GM21528 (cell line): ENCODE measurements around the gene IGF2BP1.

Experiments
- ATAC-seq: cut with Tn5 transposase; IDR thresholded peaks from one replicate; pipeline ENCODE4 v1.9.1; 2021; ENCODE audit warnings: mild to moderate bottlenecking, moderate library complexity; ENCODE audit not compliant: unreplicated experiment, low FRiP score

The IGF2BP1 gene

GRCh38 chr17:48997103-48997826 lies at the start of gene IGF2BP1:
TSS of gene IGF2BP1 (plus strand) at chr17:48997385. CDS start at chr17:48997746, 361 bp downstream.
- no peak for ATAC-seq

- no peak for ATAC-seq
Measured at GRCh38 chr17:48951572-48951971, 45.6 kb upstream of the IGF2BP1 start.

GRCh38 chr17:48952904-48953303 lies 44.3 kb upstream of the IGF2BP1 start:
- ATAC-seq: no peak

GRCh38 chr17:48954300-48954755 lies 42.9 kb upstream of the IGF2BP1 start:
- ATAC-seq: no peak

- ATAC-seq: no peak
Measured at GRCh38 chr17:48960834-48961515, 36.2 kb upstream of the IGF2BP1 start.

GRCh38 chr17:48961516-48962233 lies 35.5 kb upstream of the IGF2BP1 start:
- no peak for ATAC-seq

GRCh38 chr17:48970224-48970623 lies 27.0 kb upstream of the IGF2BP1 start:
- no peak for ATAC-seq

- no peak for ATAC-seq
Measured at GRCh38 chr17:48970865-48971687, 26.1 kb upstream of the IGF2BP1 start.

GRCh38 chr17:48972749-48973097 lies 24.5 kb upstream of the IGF2BP1 start:
- ATAC-seq: no peak

- ATAC-seq: no peak
Measured at GRCh38 chr17:48973806-48974205, 23.4 kb upstream of the IGF2BP1 start.

GRCh38 chr17:48981927-48982539 lies 15.2 kb upstream of the IGF2BP1 start:
- ATAC-seq: no peak

- ATAC-seq: no peak
Measured at GRCh38 chr17:48985436-48986245, 11.5 kb upstream of the IGF2BP1 start.

GRCh38 chr17:48989100-48989499 lies 8.1 kb upstream of the IGF2BP1 start:
- ATAC-seq: no peak

GRCh38 chr17:48990882-48991357 lies 6.3 kb upstream of the IGF2BP1 start:
- no peak for ATAC-seq

- ATAC-seq: no peak
Measured at GRCh38 chr17:48992444-48992843, 4.7 kb upstream of the IGF2BP1 start.

- ATAC-seq: no peak
Measured at GRCh38 chr17:48993305-48993704, 3.9 kb upstream of the IGF2BP1 start.

GRCh38 chr17:48993951-48994350 lies 3.2 kb upstream of the IGF2BP1 start:
- ATAC-seq: no peak

GRCh38 chr17:48994549-48995303 lies 2.5 kb upstream of the IGF2BP1 start:
- no peak for ATAC-seq
